Measurements from ENCODE around the gene BAZ2A.

DNA sequence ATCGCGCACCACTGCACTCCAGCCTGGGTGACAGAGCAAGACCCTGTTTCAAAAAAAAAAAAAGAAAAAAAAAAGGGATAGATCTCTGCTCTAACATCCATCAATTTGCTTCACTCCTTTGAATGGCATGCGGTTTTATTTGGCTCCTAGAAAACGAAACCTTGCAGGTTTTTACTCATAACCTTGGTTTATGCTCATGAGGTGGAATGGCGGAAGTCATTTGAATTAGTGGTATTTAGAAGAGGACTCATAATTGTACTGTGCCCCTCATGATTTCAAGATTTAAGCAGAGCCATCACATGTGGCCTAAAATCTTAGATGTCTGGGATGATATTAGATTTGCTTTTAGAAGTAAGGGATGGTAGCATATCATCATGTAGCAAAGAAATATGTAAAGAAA lies 79.1 kb downstream of the BAZ2A start:
- TF ChIP-seq, protein P1, sequence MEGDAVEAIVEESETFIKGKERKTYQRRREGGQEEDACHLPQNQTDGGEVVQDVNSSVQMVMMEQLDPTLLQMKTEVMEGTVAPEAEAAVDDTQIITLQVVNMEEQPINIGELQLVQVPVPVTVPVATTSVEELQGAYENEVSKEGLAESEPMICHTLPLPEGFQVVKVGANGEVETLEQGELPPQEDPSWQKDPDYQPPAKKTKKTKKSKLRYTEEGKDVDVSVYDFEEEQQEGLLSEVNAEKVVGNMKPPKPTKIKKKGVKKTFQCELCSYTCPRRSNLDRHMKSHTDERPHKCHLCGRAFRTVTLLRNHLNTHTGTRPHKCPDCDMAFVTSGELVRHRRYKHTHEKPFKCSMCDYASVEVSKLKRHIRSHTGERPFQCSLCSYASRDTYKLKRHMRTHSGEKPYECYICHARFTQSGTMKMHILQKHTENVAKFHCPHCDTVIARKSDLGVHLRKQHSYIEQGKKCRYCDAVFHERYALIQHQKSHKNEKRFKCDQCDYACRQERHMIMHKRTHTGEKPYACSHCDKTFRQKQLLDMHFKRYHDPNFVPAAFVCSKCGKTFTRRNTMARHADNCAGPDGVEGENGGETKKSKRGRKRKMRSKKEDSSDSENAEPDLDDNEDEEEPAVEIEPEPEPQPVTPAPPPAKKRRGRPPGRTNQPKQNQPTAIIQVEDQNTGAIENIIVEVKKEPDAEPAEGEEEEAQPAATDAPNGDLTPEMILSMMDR (IDR thresholded peaks at IDR 0.05; ENCODE audit: low read depth, low read length, poor library complexity, severe bottlenecking), result no peak
- TF ChIP-seq EZH2phosphoT487 (IDR thresholded peaks at IDR 0.05; ENCODE audit: borderline replicate concordance, low read length), result no peak
